Esophagus squamous epithelium (tissue), 4 donors: Measurements from ENCODE around the gene GABBR2.

Experiments used
- CTCF ChIP-seq, 6 experiments: fragments of 450-650 bp in 4 of 6; fragments of 200-600 bp in 2 of 6; sonication (generic) in 2 of 6; IDR thresholded peaks; one replicate each; pipeline ENCODE4 v1.5.1; 2016 to 2019; ENCODE audit warnings: antibody characterized with exemption in 6 of 6, mild to moderate bottlenecking in 4 of 6, moderate library complexity in 4 of 6
- POLR2A ChIP-seq, 4 donors: fragments of 450-650 bp; IDR thresholded peaks; one replicate each; pipeline ENCODE4 v1.6.1; 2017; ENCODE audit warnings: antibody characterized with exemption in 4 of 4, mild to moderate bottlenecking in 4 of 4, moderate library complexity in 3 of 4

- TF ChIP-seq CTCF (IDR thresholded peaks at IDR 0.05) (no peak), POLR2A (IDR thresholded peaks at IDR 0.05) (no peak)
These were observed 19.8 kb upstream of the GABBR2 start for GRCh38 chr9:98728500-98728899.
